NT2/D1 (cell line): ENCODE results near the gene CGB2.

Experiments
- SUZ12 ChIP-seq: IDR thresholded peaks from 2 replicates; pipeline ENCODE4 v1.6.1; 2011; ENCODE audit not compliant: insufficient read length, insufficient read depth; ENCODE audit errors: extremely low read depth
- YY1 ChIP-seq: IDR thresholded peaks from 2 replicates; pipeline ENCODE4 v1.6.1; 2011; ENCODE audit not compliant: insufficient read length, insufficient read depth
- ZNF274 ChIP-seq: IDR thresholded peaks from 2 replicates; pipeline ENCODE4 v1.6.1; 2011; ENCODE audit warnings: mild to moderate bottlenecking, low read depth, low read length

GRCh38 chr19:49061000-49061399 lies 29.3 kb downstream of the CGB2 start:
- no peak for TF ChIP-seq YY1
- no peak for TF ChIP-seq ZNF274
- TF ChIP-seq SUZ12 = no peak
